ENCODE results near the gene ZNF385B.

The ZNF385B gene

GRCh38 chr2:179556425-179556824, 305.0 kb downstream of the ZNF385B start:
- DNase-seq (ENCODE audit: low read depth in 1 of 2, low spot score in 1 of 2), result no peak

DNA sequence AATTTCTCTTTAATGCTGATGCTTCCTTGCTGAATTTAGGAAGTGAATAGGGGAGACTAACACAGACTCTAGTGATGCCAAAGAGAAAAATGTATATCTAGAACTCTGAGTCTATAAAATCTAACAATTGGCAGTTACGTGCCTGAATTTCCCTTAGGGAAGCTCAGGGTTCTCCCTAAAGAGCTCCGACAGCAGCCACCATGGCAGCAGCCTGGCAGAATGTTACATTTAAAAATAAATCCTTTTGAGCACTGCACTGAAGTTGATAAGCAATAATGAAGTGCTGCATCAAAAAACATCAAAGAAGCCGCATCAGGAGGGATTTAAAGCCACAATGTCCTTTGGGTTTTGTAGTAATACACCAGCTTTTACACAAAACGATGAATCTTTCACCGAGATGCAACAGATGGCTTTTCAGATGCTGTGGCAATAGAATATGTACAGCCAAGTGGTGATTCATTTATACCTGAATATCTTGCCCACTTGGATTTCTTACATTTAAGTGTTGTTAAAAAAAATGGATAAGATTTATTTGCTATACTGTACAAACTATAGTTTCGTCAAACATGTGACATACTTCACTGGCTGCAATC, 305.6 kb downstream of the ZNF385B start:
- DNase-seq (ENCODE audit: low read depth in 1 of 2, low spot score in 1 of 2), result no peak

DNA sequence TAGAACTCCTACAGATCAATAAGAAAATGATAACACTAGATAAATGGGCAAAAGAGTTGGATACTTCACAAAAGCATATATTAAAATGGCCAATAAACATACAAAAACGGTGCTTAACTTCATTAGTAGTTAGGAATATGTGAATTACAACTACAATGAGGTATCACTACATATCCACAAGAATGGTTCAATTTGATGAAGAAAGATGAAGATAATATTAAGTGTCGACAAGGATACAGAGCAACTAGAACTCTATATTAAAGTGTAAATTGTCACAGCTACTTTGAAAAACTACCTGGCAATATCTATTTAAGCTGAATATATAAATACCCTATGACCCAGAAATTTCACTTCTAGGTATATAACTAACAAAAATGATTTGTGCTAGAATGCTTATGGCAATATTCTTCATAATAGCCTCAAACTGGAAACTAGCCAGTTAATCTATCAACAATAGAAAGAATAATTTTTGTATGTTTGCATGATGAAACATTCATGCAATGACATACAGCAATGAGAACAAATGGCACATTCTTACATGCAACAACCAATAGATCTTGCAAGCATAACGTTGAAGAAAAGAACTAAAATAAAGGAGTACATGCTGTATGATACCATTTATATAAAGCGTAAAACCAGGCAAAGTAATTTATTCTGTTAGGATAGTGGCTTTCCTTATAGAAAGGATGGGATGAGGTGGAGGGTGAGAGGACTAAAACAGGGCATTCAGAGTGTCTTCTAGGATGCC, 306.6 kb downstream of the ZNF385B start:
- no peak for DNase-seq (ENCODE audit: low read depth in 1 of 2, low spot score in 1 of 2)

DNA sequence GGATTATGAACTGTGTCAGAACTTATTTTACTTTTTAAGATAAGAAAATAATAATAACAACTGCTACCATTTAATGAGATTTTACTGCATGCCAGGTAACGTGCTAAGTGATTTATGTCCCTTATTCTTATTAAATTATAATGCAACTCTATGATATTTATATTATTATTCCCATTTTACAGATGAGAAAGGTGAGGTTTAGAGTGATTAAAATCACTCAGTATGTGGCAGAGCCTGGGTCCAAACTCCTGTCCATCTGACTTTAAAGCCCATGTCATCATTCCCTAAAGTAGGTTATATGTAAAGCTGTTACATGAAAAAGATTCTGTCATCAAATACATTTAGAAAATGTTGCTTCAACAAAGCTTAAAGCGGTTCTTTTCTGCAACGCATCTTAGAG, 308.0 kb downstream of the ZNF385B start:
- DNase-seq (ENCODE audit: low read depth in 1 of 2, low spot score in 1 of 2), result no peak

GRCh38 chr2:179551539-179552045, 309.8 kb downstream of the ZNF385B start:
- DNase-seq (ENCODE audit: low read depth in 1 of 2, low spot score in 1 of 2), result no peak

DNA sequence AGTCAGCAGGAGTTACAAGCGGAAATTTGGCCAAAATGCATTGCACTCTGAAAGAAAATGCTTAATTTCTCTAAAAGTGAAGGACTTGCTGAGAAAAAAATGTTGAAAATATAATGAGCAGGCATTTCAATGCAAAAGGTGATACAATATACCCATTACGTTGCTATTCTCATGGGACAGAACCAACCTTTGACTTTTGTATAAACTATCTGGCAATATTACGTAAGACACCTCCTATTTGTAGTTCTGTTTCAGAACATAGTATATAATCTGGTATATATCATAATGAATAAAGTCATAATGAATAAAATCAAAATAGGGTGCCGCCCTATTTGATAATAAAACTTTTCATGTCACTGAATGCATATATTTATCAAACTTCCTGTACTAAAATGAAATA, 310.6 kb downstream of the ZNF385B start:
- DNase-seq (ENCODE audit: low read depth in 1 of 2, low spot score in 1 of 2), result no peak

DNA sequence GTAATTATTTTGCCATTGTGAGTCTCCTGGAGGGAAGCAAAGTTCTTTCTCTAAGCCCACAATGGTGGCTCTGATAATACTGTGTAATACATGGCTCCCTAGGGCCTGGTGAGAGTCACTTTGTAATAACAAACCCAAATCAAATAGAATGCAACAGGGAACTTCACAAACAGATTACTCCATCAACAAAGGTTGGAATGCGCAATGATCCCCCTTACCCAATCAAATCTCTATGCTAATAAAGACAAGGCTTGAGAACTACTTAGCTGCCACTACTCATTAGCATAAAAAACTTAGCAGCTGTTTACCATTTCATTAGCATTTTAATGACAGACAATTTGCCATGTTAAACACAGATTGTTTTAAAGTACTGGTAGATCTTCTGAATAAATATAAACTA, 311.2 kb downstream of the ZNF385B start:
- DNase-seq (ENCODE audit: low read depth in 1 of 2, low spot score in 1 of 2), result no peak

GRCh38 chr2:179546656-179547055, 314.8 kb downstream of the ZNF385B start:
- no peak for DNase-seq (ENCODE audit: low read depth in 1 of 2, low spot score in 1 of 2)

GRCh38 chr2:179545024-179545423, 316.4 kb downstream of the ZNF385B start:
- no peak for DNase-seq (ENCODE audit: low read depth in 1 of 2, low spot score in 1 of 2)

GRCh38 chr2:179543361-179543901, 318.0 kb downstream of the ZNF385B start:
- no peak for DNase-seq (ENCODE audit: low read depth in 1 of 2, low spot score in 1 of 2)

GRCh38 chr2:179541586-179541985, 319.8 kb downstream of the ZNF385B start:
- DNase-seq (ENCODE audit: low read depth in 1 of 2, low spot score in 1 of 2), result no peak

DNA sequence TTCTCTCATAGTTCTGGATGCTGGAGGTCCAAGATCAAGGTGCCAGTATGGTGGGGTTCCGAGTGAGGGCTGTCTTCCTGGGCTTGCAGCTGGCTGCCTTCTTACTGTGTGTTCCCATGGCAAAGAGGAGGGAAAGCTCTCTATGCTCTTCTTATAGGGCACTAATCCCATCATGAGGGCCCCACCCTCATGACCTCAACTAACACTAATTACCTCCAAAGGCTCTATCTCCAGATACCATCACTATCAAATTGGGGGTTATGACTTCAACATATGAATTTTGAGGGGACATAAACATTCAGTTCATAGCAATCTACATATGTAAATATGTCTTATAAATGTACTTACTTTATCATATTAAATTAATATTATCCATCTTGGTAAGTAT, 322.3 kb downstream of the ZNF385B start:
- DNase-seq (ENCODE audit: low read depth in 1 of 2, low spot score in 1 of 2), result no peak

GRCh38 chr2:179538406-179539123, 322.8 kb downstream of the ZNF385B start:
- no peak for DNase-seq (ENCODE audit: low read depth in 1 of 2, low spot score in 1 of 2)

GRCh38 chr2:179536185-179536584, 325.2 kb downstream of the ZNF385B start:
- no peak for DNase-seq (ENCODE audit: low read depth in 1 of 2, low spot score in 1 of 2)

GRCh38 chr2:179533875-179534274, 327.5 kb downstream of the ZNF385B start:
- DNase-seq (ENCODE audit: low read depth in 1 of 2, low spot score in 1 of 2), result no peak

DNA sequence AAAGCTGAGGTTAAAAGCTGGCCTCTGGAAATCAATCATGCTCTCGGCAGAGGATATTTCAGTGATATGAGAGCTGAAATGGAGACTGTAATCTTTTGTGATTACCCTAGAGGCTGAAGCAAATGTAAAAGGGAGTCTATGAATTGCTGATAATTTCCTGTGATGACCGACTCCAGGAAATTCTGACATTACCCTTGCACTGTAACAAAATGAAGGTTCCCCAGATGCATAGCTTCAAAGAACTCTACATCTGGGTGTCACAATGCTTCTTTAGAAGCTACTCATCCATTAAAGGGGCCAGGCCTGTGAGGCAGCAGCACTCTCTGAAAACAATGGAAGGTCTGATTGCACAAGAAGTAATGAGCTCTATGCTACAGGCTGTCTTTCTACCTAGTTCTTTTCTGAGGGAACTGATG, 328.5 kb downstream of the ZNF385B start:
- no peak for DNase-seq (ENCODE audit: low read depth in 1 of 2, low spot score in 1 of 2)

DNA sequence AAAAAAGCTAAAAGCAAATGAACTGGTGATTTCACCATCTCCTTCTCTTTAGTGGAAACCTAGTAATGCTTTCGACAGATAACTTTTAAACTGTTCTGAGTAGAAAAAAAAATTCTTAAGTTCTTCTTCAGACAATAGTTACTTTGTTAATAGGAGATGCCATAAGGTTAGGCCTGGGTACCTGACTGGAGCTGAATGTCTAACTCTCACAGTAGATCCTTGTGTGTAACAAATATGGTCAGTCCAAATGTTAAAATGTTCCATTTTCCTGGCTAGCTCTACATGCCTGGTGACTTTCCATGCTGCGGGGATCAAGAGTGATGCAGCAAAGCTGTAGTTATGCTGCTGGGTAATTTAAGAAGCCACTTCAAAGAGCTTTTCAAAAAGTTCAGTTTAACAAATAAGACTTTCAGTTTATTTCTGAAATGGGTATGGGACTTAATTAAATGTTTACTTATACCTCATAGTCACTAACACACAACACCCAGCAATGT, 332.8 kb downstream of the ZNF385B start:
- no peak for DNase-seq (ENCODE audit: low read depth in 1 of 2, low spot score in 1 of 2)

- DNase-seq (ENCODE audit: low read depth in 1 of 2, low spot score in 1 of 2), result no peak
Observed at GRCh38 chr2:179525340-179525739, 336.1 kb downstream of the ZNF385B start.

- DNase-seq (ENCODE audit: low read depth in 1 of 2, low spot score in 1 of 2), result no peak
Observed at GRCh38 chr2:179524809-179525339, 336.5 kb downstream of the ZNF385B start.

GRCh38 chr2:179521944-179522343, 339.5 kb downstream of the ZNF385B start:
- DNase-seq (ENCODE audit: low read depth in 1 of 2, low spot score in 1 of 2), result no peak

- DNase-seq (ENCODE audit: low read depth in 1 of 2, low spot score in 1 of 2), result no peak
Observed at GRCh38 chr2:179518830-179519229, 342.6 kb downstream of the ZNF385B start.
